Fibroblast of mammary gland (primary cell): ENCODE results near the gene OVOL3.
A peak's percentile ranks its signal among the peaks of the same experiment; 100 is the strongest.

ENCODE experiments used
- DNase-seq: peaks from one replicate; pipeline ENCODE4 v3.0.0-alpha.2; 2010; ENCODE audit warnings: low read depth
- H3K4me3 ChIP-seq: 2 replicates; pipeline ENCODE4 v1.5.1; 2011; ENCODE audit warnings: low read depth, mild to moderate bottlenecking, low read length, moderate library complexity; ENCODE audit not compliant: control insufficient read depth
- TF ChIP-seq, protein P1 (sequence below): conservative IDR thresholded peaks from 2 replicates; pipeline ENCODE4 v1.5.1; 2011; ENCODE audit warnings: low read depth, low read length, inconsistent platforms; ENCODE audit not compliant: control insufficient read depth, insufficient read depth

The OVOL3 gene

DNA sequence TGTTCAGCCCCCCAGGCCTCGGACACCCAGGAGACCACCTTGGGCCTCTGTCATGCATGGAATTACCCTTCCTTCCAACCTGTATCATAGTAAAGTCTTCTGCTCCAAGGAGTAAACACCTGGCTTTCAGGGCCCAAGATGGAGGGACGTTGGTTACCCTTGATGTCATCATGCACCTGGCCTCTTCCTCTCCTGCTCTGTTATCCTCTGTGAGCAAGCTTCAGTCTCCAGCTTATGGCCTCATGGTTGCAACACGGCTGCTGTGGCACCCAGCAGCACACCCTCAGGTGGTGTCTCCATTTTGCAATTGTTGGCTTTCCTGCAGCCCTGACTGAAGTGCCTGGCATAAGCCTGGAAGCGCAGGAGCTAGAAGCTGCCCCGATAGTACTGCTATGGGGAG, 4.0 kb upstream of the OVOL3 start:
- H3K4me3 ChIP-seq = no peak overlapping the region
- TF ChIP-seq, protein P1, sequence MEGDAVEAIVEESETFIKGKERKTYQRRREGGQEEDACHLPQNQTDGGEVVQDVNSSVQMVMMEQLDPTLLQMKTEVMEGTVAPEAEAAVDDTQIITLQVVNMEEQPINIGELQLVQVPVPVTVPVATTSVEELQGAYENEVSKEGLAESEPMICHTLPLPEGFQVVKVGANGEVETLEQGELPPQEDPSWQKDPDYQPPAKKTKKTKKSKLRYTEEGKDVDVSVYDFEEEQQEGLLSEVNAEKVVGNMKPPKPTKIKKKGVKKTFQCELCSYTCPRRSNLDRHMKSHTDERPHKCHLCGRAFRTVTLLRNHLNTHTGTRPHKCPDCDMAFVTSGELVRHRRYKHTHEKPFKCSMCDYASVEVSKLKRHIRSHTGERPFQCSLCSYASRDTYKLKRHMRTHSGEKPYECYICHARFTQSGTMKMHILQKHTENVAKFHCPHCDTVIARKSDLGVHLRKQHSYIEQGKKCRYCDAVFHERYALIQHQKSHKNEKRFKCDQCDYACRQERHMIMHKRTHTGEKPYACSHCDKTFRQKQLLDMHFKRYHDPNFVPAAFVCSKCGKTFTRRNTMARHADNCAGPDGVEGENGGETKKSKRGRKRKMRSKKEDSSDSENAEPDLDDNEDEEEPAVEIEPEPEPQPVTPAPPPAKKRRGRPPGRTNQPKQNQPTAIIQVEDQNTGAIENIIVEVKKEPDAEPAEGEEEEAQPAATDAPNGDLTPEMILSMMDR = no peak
- DNase-seq = no peak

DNA sequence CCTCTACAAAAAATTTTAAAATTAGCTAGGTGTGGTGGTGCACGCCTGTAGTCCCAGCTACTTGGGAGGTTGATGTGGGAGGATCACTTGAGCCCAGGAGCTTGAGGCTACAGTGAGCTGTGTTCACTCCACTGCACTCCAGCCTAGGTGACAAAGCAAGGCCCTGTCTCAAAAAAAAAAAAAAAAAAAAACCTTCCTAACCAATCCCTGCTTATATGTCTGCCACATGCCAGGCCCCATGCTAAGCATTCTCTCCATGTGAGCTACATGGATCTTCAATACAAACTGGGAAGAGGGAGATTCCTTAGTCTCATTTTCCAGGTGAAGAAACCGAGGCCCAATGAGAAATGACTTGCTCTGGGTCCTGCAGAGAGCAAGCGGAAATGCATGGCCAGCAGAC, 2.3 kb upstream of the OVOL3 start:
- TF ChIP-seq, protein P1 = no peak
- DNase-seq = no peak
- no peak overlapping the region for H3K4me3 ChIP-seq

DNA sequence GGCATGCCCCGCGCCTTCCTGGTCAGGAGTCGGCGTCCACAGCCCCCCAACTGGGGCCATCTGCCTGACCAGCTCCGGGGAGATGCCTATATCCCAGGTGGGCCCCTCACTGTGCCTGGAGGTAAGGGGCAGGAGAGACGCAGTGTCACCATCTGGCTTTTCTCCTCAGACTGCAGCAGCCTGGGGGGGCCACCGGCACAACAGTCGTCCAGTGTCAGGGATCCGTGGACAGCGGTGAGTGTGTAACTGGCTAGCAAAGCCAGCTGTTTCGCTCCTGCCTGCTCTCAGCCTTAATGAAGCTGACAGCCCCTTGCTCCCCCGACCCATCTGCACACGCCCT, 227 bp downstream of the OVOL3 start:
- no peak for DNase-seq
- TF ChIP-seq, protein P1 = no peak
- H3K4me3 ChIP-seq = no peak overlapping the region

DNA sequence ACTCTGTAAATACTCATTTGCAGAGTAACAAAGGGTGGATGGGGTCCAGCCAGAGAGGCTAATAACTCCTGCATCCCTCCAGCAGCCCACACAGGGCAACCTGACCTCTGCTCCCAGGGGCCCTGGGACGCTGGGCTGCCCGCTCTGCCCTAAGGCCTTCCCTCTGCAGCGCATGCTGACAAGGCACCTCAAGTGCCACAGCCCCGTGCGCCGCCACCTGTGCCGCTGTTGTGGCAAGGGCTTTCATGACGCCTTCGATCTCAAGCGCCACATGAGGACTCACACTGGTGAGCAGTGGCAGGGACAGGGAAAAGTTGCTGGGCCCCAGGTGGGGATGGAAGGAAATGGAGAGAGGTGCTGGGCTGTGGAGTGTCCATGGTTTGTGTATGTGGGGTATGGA, 1.7 kb downstream of the OVOL3 start:
- no peak for DNase-seq
- TF ChIP-seq, protein P1 = no peak
- no peak overlapping the region for H3K4me3 ChIP-seq

DNA sequence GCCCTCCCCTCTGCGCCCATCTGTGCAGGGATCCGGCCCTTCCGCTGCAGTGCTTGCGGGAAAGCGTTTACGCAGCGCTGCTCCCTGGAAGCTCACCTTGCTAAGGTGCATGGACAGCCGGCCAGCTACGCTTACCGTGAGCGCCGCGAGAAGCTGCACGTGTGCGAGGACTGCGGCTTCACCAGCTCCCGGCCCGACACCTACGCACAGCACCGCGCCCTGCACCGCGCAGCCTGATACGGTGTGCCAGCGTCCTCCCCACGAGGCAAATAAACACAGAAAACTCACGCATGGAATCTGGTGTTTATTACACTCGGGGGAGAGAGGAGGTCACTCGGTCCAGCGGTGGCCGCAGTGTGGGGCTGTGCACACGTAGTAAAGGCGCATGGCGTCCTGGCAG, 2.5 kb downstream of the OVOL3 start:
- H3K4me3 ChIP-seq = peak overlapping the region; percentile 92
- DNase-seq = no peak
- TF ChIP-seq, protein P1 = no peak

DNA sequence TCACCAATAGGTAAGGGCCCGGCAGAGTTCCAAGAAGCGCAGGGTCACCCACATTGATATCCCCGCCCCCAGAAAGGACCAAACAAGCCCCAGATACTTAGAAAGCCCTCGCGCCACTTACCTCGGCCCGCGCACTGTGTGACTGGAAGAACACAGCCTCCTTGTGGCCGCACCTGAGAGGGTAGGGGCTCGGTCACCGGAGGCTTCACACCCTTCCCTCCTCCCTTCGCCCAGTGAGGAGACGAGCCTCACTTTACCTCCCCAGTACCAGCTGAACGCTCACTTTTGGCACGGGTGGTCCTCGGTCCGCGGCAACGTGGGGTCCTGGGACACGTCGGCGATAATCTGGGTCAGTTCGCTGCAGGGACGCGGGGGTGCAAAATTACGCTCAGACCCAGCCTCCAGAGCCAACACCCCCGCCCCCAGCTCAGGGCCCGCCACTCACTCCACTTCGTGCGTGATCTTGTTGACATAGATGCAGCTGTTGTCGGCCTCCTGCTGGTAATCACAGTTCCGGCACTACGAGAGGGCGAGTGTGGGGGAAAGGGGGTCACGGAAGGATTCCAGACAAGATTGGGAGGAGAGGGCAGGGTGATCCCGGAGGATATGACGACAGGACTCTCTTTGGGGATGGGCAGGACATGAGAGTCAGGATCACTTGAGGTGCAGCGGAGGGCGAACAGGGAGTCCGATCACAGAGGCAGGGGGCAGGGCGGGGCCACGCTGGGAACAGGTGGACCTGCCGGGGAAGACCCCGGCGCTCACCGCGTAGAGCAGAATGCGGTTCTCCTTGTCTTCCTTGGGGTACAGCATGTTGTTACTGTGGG, 3.2 kb downstream of the OVOL3 start:
- TF ChIP-seq, protein P1 = peak; percentile 11
- peak; percentile 47 for DNase-seq
- peak overlapping the region; percentile 92 for H3K4me3 ChIP-seq
